SJCRH30 (cell line): ENCODE data around the gene SMAD1. TPM values are rescaled to one million over a fixed set of nuclear protein-coding genes. Genes with fewer than 3 reads are reported as not detected.
A peak's percentile ranks its signal among the peaks of the same experiment; 100 is the strongest.

ENCODE experiments used
- DNase-seq, 2 experiments: peaks; one replicate each; pipeline ENCODE4 v3.0.0-alpha.2; 2015 to 2020
- H3K27ac ChIP-seq: fragments of 250-450 bp; sonication (Bioruptor Pico); 2 replicates; pipeline ENCODE4 v1.5.1; 2020; ENCODE audit warnings: mild to moderate bottlenecking, moderate library complexity
- H3K27me3 ChIP-seq: fragments of 250-450 bp; sonication (Bioruptor Pico); 2 replicates; pipeline ENCODE4 v1.5.1; 2020; ENCODE audit warnings: mild to moderate bottlenecking, moderate library complexity
- H3K36me3 ChIP-seq: fragments of 250-450 bp; sonication (Bioruptor Pico); 2 replicates; pipeline ENCODE4 v1.5.1; 2020; ENCODE audit warnings: mild to moderate bottlenecking, moderate library complexity
- H3K4me1 ChIP-seq: fragments of 250-450 bp; sonication (Bioruptor Pico); 2 replicates; pipeline ENCODE4 v1.5.1; 2020; ENCODE audit warnings: mild to moderate bottlenecking, moderate library complexity
- H3K4me3 ChIP-seq: fragments of 250-450 bp; sonication (Bioruptor Pico); 2 replicates; pipeline ENCODE4 v1.5.1; 2020; ENCODE audit warnings: mild to moderate bottlenecking, moderate library complexity
- H3K9me3 ChIP-seq: fragments of 250-450 bp; sonication (Bioruptor Pico); replicated peaks from 2 replicates; pipeline ENCODE4 v1.5.1; 2020; ENCODE audit warnings: mild to moderate bottlenecking, moderate library complexity
- total RNA-seq: library from RNA; depleted of rRNA; stranded (reverse); fragments of >200 nt; shearing (Covaris generic); gene quantifications from 2 replicates; pipeline ENCODE4 v1.2.3, GENCODE V29; 2014

The SMAD1 gene
- total RNA-seq, 1 experiment from 2014 or later, result 28.9 TPM

DNA sequence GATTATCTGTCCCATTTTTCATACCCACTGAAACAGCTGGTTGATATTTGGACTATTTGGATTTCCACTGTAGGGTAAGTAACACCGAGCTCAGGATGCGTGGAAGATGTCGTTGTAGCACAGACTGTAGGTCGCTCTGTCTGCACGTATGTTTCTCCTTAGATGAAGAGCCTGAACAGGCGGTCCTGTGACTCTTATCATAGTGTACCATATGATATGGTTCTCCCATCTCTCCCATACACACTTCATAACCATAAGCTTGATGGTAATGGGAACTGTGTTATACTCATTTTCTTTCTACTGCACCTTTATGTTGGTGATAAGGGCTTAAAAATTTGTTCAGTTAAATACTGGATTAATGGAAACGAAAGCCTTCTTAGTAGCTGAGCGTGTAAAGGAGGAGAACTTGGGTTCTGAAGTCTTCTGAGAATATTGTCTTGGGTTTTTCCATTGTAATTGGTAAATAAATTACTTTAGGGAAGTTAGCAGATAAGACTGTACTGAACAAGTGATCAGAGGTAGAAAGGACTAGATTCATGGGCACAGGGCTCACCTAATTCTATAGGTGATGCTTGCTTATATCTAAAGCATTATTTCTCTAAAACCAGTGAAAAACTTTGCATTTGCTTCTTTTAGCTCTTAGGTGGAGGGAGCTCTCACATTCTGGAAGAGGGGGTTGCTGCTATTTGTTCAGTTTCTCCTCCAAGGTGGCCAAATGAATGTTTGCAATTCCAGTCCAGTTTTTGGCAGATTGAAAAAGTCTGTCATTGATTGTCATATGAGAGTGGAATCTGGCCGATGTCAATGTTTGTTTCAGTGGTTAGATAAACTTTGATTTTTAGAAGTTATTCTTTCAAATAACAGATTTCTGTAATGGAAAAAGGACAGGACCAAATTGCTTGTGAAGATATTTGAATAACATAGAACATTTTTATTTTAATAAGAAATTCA is 15.8 kb downstream of the SMAD1 start:
- Histone ChIP-seq H3K27ac (no peak overlapping the region), H3K9me3 (no peaks in the 10 kb centered on the region), H3K4me3 (no peak overlapping the region), H3K4me1 (peaks cover 4% of the 10 kb centered on the region), H3K36me3 (peaks cover 2% of the 10 kb centered on the region; the same call in 1 of the 2 replicates), H3K27me3 (no peaks in the 10 kb centered on the region)
- no peak for DNase-seq

DNA sequence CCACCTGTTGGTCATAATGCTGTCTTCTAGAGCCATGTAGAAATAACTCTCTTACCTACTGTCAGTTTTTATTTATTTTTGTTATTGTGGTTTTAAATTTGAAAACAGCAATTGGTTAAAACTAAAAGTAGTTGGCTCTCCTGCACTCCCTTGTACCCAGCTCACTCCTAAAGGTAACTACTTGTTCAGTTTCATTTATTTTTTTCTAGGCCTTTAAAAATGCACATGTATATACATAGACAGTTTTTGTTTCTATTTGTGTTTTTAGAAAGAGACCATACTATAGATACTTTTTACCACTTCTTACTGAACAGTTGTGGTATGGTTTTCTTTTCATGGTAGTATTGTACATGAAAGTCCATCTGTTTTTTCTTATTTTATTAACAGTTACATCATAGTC is 16.8 kb downstream of the SMAD1 start:
- Histone ChIP-seq H3K4me3 (no peak overlapping the region), H3K4me1 (peaks cover 4% of the 10 kb centered on the region), H3K27me3 (no peaks in the 10 kb centered on the region), H3K27ac (no peak overlapping the region), H3K36me3 (peaks cover 2% of the 10 kb centered on the region; the same call in 1 of the 2 replicates), H3K9me3 (no peaks in the 10 kb centered on the region)
- no peak for DNase-seq

DNA sequence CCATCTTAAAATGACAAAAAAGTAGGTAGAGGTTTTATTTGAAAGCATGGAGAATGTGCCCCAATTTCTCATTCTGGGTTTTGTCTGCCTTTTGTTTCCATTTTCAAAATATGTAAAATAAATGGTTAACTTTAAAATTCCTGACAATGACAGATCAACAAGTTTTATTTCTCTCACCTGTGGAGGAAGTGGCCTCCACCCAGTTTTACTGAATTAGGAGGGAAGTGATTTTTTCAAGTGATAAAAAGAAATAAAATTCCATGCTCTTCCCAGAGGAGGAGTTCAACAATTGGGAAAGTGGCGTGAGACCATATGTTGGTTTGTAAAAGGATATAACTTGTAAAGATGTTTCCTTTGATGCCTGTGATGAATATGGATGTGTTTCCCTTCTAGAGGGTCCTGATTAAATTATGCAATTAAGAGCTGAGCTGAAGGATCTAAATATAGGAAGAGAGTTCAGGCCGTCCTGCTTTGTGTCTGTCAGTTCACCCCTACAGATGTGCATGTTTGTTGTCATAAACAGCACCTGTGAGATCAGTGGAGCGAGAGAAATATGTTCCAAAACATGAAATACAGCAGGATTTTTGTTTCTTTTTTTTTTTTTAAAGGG is 19.5 kb downstream of the SMAD1 start:
- Histone ChIP-seq H3K27ac (no peak overlapping the region), H3K27me3 (no peaks in the 10 kb centered on the region), H3K4me1 (peaks cover 4% of the 10 kb centered on the region), H3K9me3 (no peaks in the 10 kb centered on the region), H3K4me3 (no peak overlapping the region), H3K36me3 (peaks cover 2% of the 10 kb centered on the region; the same call in 1 of the 2 replicates)
- no peak for DNase-seq

DNA sequence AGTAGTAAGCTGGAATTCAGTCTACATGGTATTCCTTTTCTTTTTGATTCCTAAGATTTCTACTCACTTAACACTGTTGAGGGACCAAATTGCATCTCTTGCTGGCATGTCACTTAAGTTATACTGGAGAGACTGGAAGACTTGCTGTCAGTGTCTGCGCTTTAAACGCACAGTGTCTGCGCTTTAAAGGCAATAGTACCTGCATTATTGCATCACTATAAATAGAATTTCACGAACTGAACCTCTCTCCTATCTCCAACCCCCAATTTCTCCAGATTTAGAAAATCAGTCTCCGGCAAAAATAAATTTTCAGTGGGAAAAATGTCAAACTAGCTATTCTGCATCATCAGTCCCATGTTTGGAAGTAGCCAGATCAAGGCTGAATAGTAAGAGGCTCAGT is 21.2 kb downstream of the SMAD1 start:
- Histone ChIP-seq H3K4me1 (peaks cover 4% of the 10 kb centered on the region), H3K4me3 (no peak overlapping the region), H3K36me3 (peaks cover 2% of the 10 kb centered on the region; the same call in 1 of the 2 replicates), H3K27ac (no peak overlapping the region), H3K9me3 (no peaks in the 10 kb centered on the region), H3K27me3 (no peaks in the 10 kb centered on the region)
- no peak for DNase-seq

DNA sequence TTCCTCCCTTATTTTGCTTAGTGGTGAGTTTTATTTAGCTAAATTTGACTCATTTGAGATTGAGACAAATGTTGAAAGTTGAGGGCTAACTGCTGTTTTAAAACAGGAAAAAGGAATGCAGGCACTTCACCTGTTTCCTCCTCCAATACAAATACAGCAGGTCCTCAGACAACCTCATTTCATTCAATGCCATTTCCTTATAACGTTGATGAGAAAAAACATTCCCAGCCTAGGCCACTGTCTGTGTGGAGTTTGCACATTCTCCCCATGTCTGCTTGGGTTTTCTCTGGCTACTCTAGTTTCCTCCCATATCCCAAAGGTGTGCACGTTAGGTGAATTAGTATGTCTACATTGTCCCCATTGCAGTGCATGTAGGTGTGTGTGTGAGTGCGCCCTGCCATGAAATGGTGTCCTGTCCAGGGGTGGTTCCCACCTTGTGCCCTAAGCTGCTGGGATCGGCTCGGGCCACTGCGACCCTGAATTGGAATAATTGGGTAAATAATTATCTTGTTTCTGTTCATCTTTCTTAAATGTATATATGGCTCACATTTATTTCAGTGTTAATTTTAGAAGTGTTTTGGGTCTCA is 21.9 kb downstream of the SMAD1 start:
- H3K4me3 ChIP-seq, result no peak overlapping the region
- no peaks in the 10 kb centered on the region for H3K9me3 ChIP-seq
- no peaks in the 10 kb centered on the region for H3K27me3 ChIP-seq
- H3K4me1 ChIP-seq, result peaks cover 4% of the 10 kb centered on the region
- no peak for DNase-seq
- peaks cover 2% of the 10 kb centered on the region; the same call in 1 of the 2 replicates for H3K36me3 ChIP-seq
- H3K27ac ChIP-seq, result no peak overlapping the region

DNA sequence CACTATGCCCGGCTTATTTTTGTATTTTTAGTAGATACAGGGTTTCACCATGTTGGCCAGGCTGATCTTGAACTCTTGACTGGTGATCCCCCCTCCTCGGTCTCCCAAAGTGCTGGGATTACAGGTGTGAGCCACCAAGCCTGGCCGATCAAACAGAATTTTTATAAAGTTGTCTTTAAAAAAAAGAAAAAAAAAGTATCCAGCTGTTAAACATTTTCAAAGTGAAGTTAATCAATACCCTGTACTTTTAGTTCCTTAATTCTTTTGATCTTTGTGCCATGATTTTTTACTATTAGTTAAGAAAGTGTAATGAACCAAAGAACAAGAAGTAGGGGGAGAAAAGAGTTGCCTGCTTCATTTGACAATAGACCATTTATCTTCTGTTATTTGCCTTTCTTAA is 24.3 kb downstream of the SMAD1 start:
- H3K9me3 ChIP-seq, result no peaks in the 10 kb centered on the region
- no peaks in the 10 kb centered on the region; the same call in 1 of the 2 replicates for H3K36me3 ChIP-seq
- no peak overlapping the region for H3K27ac ChIP-seq
- no peaks in the 10 kb centered on the region for H3K27me3 ChIP-seq
- no peak overlapping the region for H3K4me3 ChIP-seq
- DNase-seq, result no peak
- H3K4me1 ChIP-seq, result peaks cover under 1% of the 10 kb centered on the region

DNA sequence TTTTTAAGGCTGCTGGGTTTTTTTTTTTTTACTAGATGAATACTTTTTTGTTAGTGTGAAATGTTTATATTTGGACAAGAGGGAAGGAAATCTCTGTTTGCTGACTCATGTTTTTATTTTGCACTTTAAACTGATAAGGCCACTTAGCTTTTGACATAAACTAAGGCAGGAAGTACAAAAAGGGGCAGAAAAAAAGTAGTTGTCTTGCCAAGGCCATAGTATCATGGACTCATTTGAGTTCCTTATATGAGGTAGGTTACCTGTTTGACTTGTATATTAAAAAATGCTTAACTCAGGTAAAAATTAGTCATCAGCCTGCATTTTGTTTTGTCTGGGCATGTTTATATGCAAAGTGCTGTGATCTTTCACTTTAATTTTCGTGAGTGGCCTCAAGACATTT is 26.0 kb downstream of the SMAD1 start:
- Histone ChIP-seq H3K9me3 (no peaks in the 10 kb centered on the region; the same call in 1 of the 2 replicates), H3K4me3 (no peak overlapping the region), H3K27ac (no peak overlapping the region), H3K27me3 (no peaks in the 10 kb centered on the region), H3K36me3 (no peaks in the 10 kb centered on the region; the same call in 1 of the 2 replicates), H3K4me1 (no peaks in the 10 kb centered on the region)
- DNase-seq, result no peak

DNA sequence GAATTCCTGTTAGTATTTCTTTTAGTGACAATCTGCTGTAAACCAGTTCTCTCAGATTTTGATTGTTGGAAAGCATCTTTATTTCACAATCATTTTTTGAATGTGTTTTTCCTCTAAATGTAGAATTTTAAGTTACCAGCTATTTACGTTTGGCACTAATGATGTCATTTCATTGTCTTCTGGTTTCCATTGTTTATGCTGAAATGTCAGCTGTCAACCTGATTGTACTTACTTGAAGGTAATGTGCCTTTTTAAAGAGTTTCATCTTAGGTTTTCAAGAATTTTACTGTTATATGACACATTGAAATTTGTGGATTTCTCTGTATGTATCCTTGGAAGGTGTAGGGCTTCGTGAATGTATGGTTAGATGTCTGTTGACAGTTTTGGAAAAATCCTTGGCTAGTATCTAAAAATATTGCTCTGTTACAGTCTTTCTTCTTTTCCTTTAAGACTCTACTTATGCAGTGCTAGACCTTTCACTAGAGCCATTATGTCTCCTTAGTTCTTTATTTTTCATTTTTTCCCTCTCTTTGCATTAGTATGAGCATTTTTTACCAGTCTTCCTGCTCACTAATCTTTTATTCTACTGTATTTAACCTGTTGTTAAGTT is 30.4 kb downstream of the SMAD1 start:
- H3K36me3 ChIP-seq, result peaks cover 5% of the 10 kb centered on the region; the same call in 1 of the 2 replicates
- H3K4me1 ChIP-seq, result no peaks in the 10 kb centered on the region
- H3K4me3 ChIP-seq, result no peak overlapping the region
- no peaks in the 10 kb centered on the region; the same call in 1 of the 2 replicates for H3K9me3 ChIP-seq
- H3K27me3 ChIP-seq, result no peaks in the 10 kb centered on the region
- no peak overlapping the region for H3K27ac ChIP-seq
- DNase-seq, result peak in 1 of 2 experiments; percentile 20

DNA sequence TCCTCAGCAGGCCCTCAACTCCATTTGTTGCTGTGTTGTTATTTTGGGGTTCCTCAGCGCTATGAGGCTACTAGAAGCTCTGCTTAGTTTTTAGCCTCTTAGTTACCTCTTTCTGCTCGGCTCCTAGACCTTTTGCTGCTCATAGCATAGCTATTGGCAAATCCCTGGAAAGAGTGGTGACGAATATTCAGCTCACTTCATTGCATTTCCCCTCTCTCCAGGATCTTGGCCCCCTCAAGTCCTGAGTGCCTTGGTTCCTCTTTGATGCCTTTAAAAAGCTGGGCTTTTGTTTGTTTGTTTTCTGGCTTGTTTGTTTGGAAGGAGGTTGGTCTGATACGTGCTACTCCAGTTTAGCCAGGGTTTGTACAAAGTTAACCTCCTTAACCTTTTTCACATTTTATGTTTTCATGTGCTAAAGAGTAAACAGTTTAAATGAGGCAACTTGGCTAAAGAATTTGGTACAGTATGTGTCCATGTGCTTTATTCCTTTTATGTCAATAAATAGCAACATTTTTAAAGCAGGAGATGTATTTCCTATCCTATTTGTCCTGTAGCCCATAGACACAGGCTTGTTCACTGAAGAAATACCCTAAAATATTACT is 31.5 kb downstream of the SMAD1 start:
- Histone ChIP-seq H3K27me3 (no peaks in the 10 kb centered on the region), H3K4me1 (no peaks in the 10 kb centered on the region), H3K27ac (no peak overlapping the region), H3K4me3 (no peak overlapping the region), H3K36me3 (peaks cover 5% of the 10 kb centered on the region; the same call in 1 of the 2 replicates), H3K9me3 (no peaks in the 10 kb centered on the region; the same call in 1 of the 2 replicates)
- no peak for DNase-seq

DNA sequence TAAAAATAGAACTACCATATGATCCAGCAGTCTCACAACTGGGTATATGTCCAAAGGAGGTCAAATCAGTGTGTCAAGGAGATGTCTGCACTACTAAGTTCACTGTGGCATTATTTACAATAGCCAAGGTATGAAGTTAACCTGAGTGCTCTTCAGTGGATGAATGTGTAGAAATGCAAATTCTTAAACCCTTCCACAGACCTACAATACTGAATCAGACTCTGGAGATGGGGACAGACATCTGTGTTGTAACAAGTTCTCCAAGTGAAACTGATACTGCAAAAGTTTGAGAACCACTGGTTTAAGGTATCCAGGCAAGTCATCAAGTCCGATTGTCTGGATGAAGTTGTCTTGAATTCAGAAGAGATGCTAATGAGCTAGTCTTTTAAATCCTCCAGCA is 38.5 kb downstream of the SMAD1 start:
- Histone ChIP-seq H3K4me3 (no peak overlapping the region), H3K9me3 (no peaks in the 10 kb centered on the region), H3K4me1 (peaks cover 11% of the 10 kb centered on the region)

DNA sequence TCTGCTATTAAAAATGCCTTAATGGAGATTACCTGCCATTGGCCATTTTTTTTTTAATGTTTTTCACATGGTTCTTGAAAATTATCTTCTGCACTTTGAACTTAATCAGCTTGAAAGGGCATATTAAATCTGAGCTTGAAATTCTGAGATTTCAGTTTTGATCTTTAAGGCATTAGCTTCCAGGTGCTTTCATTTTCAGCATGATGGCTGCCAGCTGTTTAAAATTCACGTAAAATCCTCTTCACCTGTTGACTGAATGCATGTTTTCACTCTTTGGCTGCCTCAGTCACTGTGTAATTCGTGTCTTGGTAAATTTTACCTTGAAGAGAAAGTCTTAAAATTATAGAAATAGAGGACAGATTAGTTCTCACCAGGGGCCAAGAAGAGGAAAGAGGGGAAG is 39.6 kb downstream of the SMAD1 start:
- H3K27ac ChIP-seq, result no peak overlapping the region
- peaks cover 22% of the 10 kb centered on the region for H3K4me1 ChIP-seq
- H3K36me3 ChIP-seq, result peaks cover 7% of the 10 kb centered on the region
- H3K9me3 ChIP-seq, result no peaks in the 10 kb centered on the region
- no peak for DNase-seq
- H3K27me3 ChIP-seq, result no peaks in the 10 kb centered on the region
- no peak overlapping the region for H3K4me3 ChIP-seq

More for the DNA sequence above, 38.5 kb downstream of the SMAD1 start:
- peaks cover 8% of the 10 kb centered on the region for H3K36me3 ChIP-seq
- no peak for DNase-seq
- H3K27ac ChIP-seq, result no peak overlapping the region
- H3K27me3 ChIP-seq, result no peaks in the 10 kb centered on the region

DNA sequence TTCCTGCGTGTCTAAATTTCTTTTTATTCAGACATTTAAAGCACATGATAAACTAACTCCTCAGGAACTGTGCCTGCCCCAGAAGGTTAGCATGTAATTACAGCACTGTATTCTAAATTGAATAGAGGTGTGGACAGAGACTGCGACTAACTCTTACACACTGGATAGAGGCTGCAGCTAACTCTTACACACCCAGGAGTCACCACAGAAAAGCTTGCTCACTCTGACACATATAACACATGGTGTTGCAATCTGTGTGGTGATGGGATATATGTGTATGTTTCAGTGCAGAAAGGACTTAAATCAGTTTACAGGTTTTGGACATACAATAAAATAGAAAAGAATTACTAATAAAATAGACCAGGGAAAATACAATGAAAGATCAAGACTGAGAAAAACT is 41.5 kb downstream of the SMAD1 start:
- Histone ChIP-seq H3K9me3 (no peaks in the 10 kb centered on the region), H3K27ac (no peak overlapping the region), H3K27me3 (no peaks in the 10 kb centered on the region), H3K4me1 (peaks cover 27% of the 10 kb centered on the region), H3K4me3 (no peak overlapping the region), H3K36me3 (peaks cover 2% of the 10 kb centered on the region; the same call in 1 of the 2 replicates)
- no peak for DNase-seq

DNA sequence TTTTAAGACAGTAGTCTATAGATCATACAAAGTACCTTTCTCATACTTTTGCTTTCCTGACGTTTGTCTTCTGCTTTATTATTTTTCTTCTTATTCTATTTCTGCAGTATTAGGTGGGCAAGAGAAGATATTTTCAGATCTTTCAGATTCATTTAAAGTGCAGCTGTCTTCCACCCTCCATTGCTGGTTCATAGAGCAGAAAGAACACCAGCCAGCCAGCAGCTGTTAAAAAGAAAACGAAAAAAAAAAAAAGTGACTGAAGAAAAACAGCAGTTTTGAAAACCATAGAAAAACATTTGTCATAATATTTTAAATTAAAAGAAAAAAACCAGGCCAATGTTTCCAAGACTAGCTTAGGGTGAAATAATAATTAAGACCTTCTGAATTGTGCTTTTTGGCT is 42.9 kb downstream of the SMAD1 start:
- peak overlapping the region; percentile 95 for H3K27ac ChIP-seq
- no peaks in the 10 kb centered on the region for H3K9me3 ChIP-seq
- peak; percentile 9 to 60 for DNase-seq
- H3K4me1 ChIP-seq, result peaks cover 27% of the 10 kb centered on the region
- H3K4me3 ChIP-seq, result peak overlapping the region; percentile 27
- H3K27me3 ChIP-seq, result no peaks in the 10 kb centered on the region
- peaks cover 2% of the 10 kb centered on the region; the same call in 1 of the 2 replicates for H3K36me3 ChIP-seq

DNA sequence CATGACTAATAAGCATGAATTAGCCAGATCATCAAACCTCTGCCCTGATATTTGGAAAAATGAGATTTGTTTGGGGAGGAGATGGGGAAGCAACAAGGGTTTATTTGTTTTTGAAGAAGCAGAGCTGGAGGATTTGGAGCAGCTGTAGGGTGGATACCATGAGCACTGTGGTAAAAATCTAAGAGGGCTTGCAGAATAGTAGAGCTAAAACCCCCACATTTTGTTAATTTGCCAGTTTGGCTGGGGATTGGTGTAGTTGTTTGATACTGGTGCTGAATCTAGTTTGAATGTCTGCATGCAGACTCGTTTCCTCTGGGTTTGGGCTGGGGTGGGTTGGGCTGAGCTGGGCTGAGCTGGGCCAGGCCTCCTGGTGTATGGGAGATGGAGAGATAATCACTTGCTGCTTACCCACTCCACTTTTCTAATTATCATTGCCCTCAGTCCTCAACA is 43.7 kb downstream of the SMAD1 start:
- peak; percentile 37 to 75 for DNase-seq
- Histone ChIP-seq H3K27ac (peak overlapping the region; percentile 95), H3K9me3 (no peaks in the 10 kb centered on the region), H3K4me1 (peaks cover 27% of the 10 kb centered on the region), H3K27me3 (no peaks in the 10 kb centered on the region), H3K36me3 (peaks cover 2% of the 10 kb centered on the region; the same call in 1 of the 2 replicates), H3K4me3 (peak overlapping the region; percentile 27)
